Right cardiac atrium (tissue), 5 donors: ENCODE data around the gene DNM3. TPM values are rescaled to one million over a fixed set of nuclear protein-coding genes. Genes with fewer than 3 reads are reported as not detected.

ENCODE experiments used
- ATAC-seq, 2 donors: fragments of 200-7000 bp; cut with Tn5 transposase; one replicate each; pipeline versions ENCODE4 v1.8.0 to v1.9.1; 2020; ENCODE audit warnings: moderate library complexity in 2 of 2, mild to moderate bottlenecking in 1 of 2
- DNase-seq, 3 donors: peaks; one replicate each; pipeline ENCODE4 v3.0.0-alpha.2; 2020
- H3K27ac ChIP-seq: one replicate; pipeline ENCODE4 v1.5.1; 2013; ENCODE audit warnings: mild to moderate bottlenecking, low read length, control low read depth, moderate library complexity
- H3K27me3 ChIP-seq: one replicate; pipeline ENCODE4 v1.6.1; 2013; ENCODE audit not compliant: control insufficient read depth, insufficient read depth
- H3K4me1 ChIP-seq: one replicate; pipeline ENCODE4 v1.6.1; 2013; ENCODE audit warnings: low read length; ENCODE audit not compliant: control insufficient read depth, insufficient read depth
- H3K4me3 ChIP-seq: one replicate; pipeline ENCODE4 v1.5.1; 2013; ENCODE audit warnings: low read length, control low read depth
- H3K9me3 ChIP-seq: one replicate; pipeline ENCODE4 v1.6.1; 2013; ENCODE audit warnings: low read length; ENCODE audit not compliant: control insufficient read depth
- WGBS: extraction: QIAGEN DNeasy Blood & Tissue Kit; methylation state at CpG from one replicate; pipeline ENCODE4 v1.1.7; 2013; 5-methylcytosine and 5-hydroxymethylcytosine counted together
- intact Hi-C, 4 donors: fragments of 100-400 bp; cut with DNase I; formaldehyde crosslinking; loops; one replicate each; pipeline versions ENCODE4 v1.11.0 to v1.14.0; 2022 to 2023
- polyA plus RNA-seq: library from polyadenylated mRNA; stranded (reverse); fragments of 200-250 nt; gene quantifications from one replicate; pipeline ENCODE4 v1.2.3, GENCODE V29; 2013
- total RNA-seq, 4 donors: library from RNA; stranded (reverse); fragmentation: NEBNext Ultra II Directional; extraction: Animal tissue kit (Norgen Biotek cat#: 25700); gene quantifications; one replicate each; pipeline ENCODE4 v1.2.1, GENCODE V29; 2021
- donor health status: healthy with polysubstance abuse.
- donor health status: DM: no; HTN: yes; CAD: no.
- donor health status: DM: no; HTN: no; CAD: no.
- donor health status: DM: no; HTN: yes; CAD: no; lungs with severe emphysema.
- donor health status: DM: yes; HTN: yes; CAD: no.

The DNM3 gene
- total and polyA plus RNA-seq, 5 donors, result 1.5 to 2.2 (median 1.7) TPM

GRCh38 chr1:172402878-172403569 lies 561.7 kb downstream of the DNM3 start:
- intact Hi-C loops, result loop anchor here in 1 of 4 donors (5.0 kb wide), 1 partner anchor 311 kb away; no protein-coding TSS in a partner anchor
- H3K4me3 ChIP-seq, result no peak overlapping the region
- H3K4me1 ChIP-seq, result peaks cover 3% of the 10 kb centered on the region
- DNase-seq (no peak), ATAC-seq (no peak)
- no peaks in the 10 kb centered on the region for H3K27me3 ChIP-seq
- 66% methylated on average over 1 of the region's 1 CpG for WGBS
- no peaks in the 10 kb centered on the region for H3K9me3 ChIP-seq
- no peak overlapping the region for H3K27ac ChIP-seq

DNA sequence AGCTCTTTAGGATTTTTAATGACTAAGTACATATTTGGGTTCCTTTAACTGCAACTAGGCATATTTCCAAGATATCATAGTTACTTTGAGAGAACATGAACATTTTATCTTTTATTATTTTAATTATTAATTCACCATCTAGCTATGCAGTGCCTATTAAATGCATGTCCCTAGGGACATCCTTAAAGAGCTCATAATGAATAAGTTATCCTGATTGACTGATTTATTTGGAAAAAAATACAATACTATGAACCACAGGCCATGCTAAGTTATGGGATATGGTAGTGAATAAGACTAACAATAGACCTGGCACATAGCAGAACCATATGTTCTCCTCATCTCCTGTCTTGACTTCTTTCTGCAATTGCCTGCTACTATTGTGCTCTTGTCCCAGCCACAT lies 562.8 kb downstream of the DNM3 start:
- intact Hi-C loops, result loop anchor here in 1 of 4 donors (5.0 kb wide), 1 partner anchor 312 kb away; no protein-coding TSS in a partner anchor
- peaks cover 3% of the 10 kb centered on the region for H3K4me1 ChIP-seq
- H3K27me3 ChIP-seq, result no peaks in the 10 kb centered on the region
- no peak for DNase-seq
- no peak overlapping the region for H3K27ac ChIP-seq
- H3K9me3 ChIP-seq, result no peaks in the 10 kb centered on the region
- H3K4me3 ChIP-seq, result no peak overlapping the region
- no peak for ATAC-seq

- no peak for ATAC-seq
- intact Hi-C loops, result no loop called here
- H3K27ac ChIP-seq, result no peak overlapping the region
These were observed 564.6 kb downstream of the DNM3 start for GRCh38 chr1:172405912-172406311.

DNA sequence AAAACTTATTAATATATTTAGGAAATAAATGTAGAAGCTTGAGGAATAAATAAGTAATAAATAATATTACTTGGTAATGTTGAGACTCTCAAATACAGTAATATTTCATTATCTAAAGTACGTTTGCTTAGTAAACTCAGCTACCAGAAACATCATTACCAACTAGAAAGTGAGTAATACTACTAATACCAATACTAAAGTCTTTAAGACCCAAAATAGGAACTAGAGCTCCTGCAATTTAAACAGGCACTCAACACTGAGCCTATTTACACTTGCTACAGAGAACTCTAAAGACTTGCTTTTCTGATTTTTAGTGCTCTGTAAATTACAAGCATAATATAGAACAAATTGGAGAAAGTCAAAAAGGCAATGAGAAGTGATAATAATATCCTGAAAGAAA lies 565.7 kb downstream of the DNM3 start:
- no peaks in the 10 kb centered on the region for H3K27me3 ChIP-seq
- no peak overlapping the region for H3K27ac ChIP-seq
- no peak for DNase-seq
- H3K4me1 ChIP-seq, result no peaks in the 10 kb centered on the region
- ATAC-seq, result no peak
- WGBS, result 93% methylated on average over 1 of the region's 1 CpG
- no peak overlapping the region for H3K4me3 ChIP-seq
- H3K9me3 ChIP-seq, result no peaks in the 10 kb centered on the region
- intact Hi-C loops, result no loop called here

More at GRCh38 chr1:172405912-172406311, 564.6 kb downstream of the DNM3 start:
- no peak for DNase-seq
- Histone ChIP-seq H3K27me3 (no peaks in the 10 kb centered on the region), H3K9me3 (no peaks in the 10 kb centered on the region), H3K4me1 (no peaks in the 10 kb centered on the region), H3K4me3 (no peak overlapping the region)

- no peaks in the 10 kb centered on the region for H3K9me3 ChIP-seq
- ATAC-seq (no peak), DNase-seq (no peak)
- intact Hi-C loops, result no loop called here
- H3K4me3 ChIP-seq, result no peak overlapping the region
- H3K4me1 ChIP-seq, result no peaks in the 10 kb centered on the region
- H3K27me3 ChIP-seq, result no peaks in the 10 kb centered on the region
- H3K27ac ChIP-seq, result no peak overlapping the region
- 89% methylated on average over 1 of the region's 1 CpG for WGBS
These were observed 567.7 kb downstream of the DNM3 start for GRCh38 chr1:172408958-172409357.

GRCh38 chr1:172410027-172410426 lies 568.7 kb downstream of the DNM3 start:
- no peak for DNase-seq
- no peaks in the 10 kb centered on the region for H3K9me3 ChIP-seq
- intact Hi-C loops, result no loop called here
- H3K27me3 ChIP-seq, result no peaks in the 10 kb centered on the region
- H3K4me3 ChIP-seq, result no peak overlapping the region
- WGBS, result 74% methylated on average over 1 of the region's 1 CpG
- ATAC-seq, result no peak
- no peak overlapping the region for H3K27ac ChIP-seq
- no peaks in the 10 kb centered on the region for H3K4me1 ChIP-seq

GRCh38 chr1:172411791-172412338 lies 570.6 kb downstream of the DNM3 start:
- no peak overlapping the region for H3K27ac ChIP-seq
- DNase-seq, result no peak
- H3K27me3 ChIP-seq, result no peaks in the 10 kb centered on the region
- ATAC-seq, result no peak
- H3K4me1 ChIP-seq, result no peaks in the 10 kb centered on the region
- no peak overlapping the region for H3K4me3 ChIP-seq
- intact Hi-C loops, result no loop called here
- no peaks in the 10 kb centered on the region for H3K9me3 ChIP-seq
- WGBS, result 98% methylated on average over 2 of the region's 2 CpGs

DNA sequence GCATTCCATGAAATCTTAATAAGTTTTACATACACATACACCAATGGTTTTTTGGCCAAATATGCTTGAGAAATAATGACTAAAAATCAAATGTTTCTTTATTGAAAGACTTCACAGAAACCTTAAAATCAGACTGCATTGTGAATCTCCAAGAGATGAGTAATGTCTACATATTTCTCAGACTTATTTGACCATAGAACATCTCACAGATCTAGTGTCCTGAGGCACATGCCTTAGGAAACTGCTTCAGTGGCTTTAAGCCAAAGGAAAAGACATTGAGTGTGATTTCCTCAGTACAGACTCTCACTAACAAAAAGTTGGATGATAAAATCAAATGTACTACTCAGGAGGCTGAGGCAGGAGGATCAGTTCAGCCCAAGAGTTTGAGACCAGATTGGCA lies 573.0 kb downstream of the DNM3 start:
- H3K9me3 ChIP-seq, result no peaks in the 10 kb centered on the region
- no peaks in the 10 kb centered on the region for H3K27me3 ChIP-seq
- H3K4me1 ChIP-seq, result no peaks in the 10 kb centered on the region
- intact Hi-C loops, result no loop called here
- H3K4me3 ChIP-seq, result no peak overlapping the region
- ATAC-seq, result no peak
- DNase-seq, result no peak
- no peak overlapping the region for H3K27ac ChIP-seq

GRCh38 chr1:172416496-172417035 lies 575.3 kb downstream of the DNM3 start:
- H3K9me3 ChIP-seq, result no peaks in the 10 kb centered on the region
- DNase-seq (no peak), ATAC-seq (no peak)
- H3K4me3 ChIP-seq, result no peak overlapping the region
- intact Hi-C loops, result no loop called here
- no peak overlapping the region for H3K27ac ChIP-seq
- no peaks in the 10 kb centered on the region for H3K27me3 ChIP-seq
- no peaks in the 10 kb centered on the region for H3K4me1 ChIP-seq
- WGBS, result 73% methylated on average over 4 of the region's 4 CpGs

- no peak overlapping the region for H3K27ac ChIP-seq
- no peaks in the 10 kb centered on the region for H3K27me3 ChIP-seq
- WGBS, result 99% methylated on average over 1 of the region's 1 CpG
- DNase-seq, result no peak
- intact Hi-C loops, result no loop called here
- H3K9me3 ChIP-seq, result no peaks in the 10 kb centered on the region
- H3K4me1 ChIP-seq, result no peaks in the 10 kb centered on the region
- ATAC-seq, result no peak
- no peak overlapping the region for H3K4me3 ChIP-seq
These were observed 576.3 kb downstream of the DNM3 start for GRCh38 chr1:172417557-172417956.

GRCh38 chr1:172420385-172420784 lies 579.1 kb downstream of the DNM3 start, which contains the start of gene C1orf105:
Gene C1orf105, plus strand, starts transcription at chr1:172420685. Its CDS starts 201 bp downstream, at chr1:172420886.
- intact Hi-C loops, result loop anchor here in 2 of 4 donors (10.0 kb wide), 2 partner anchors 416 to 616 kb away; no protein-coding TSS in a partner anchor
- no peak for ATAC-seq
- Histone ChIP-seq H3K27me3 (no peaks in the 10 kb centered on the region), H3K9me3 (no peaks in the 10 kb centered on the region), H3K4me1 (peaks cover 2% of the 10 kb centered on the region), H3K4me3 (no peak within 1 kb of the TSS), H3K27ac (no peak within 1 kb of the TSS)
- DNase-seq, result no peak
- 90% methylated on average over 1 of the region's 1 CpG for WGBS
